ENCODE data around the gene TIGD6. TPM values are rescaled to one million over a fixed set of nuclear protein-coding genes. Genes with fewer than 3 reads are reported as not detected.
A peak's percentile ranks its signal among the peaks of the same experiment; 100 is the strongest.

TIGD6 gene
- total RNA-seq, 1 donor from 2014 or later = 5.8 TPM

DNA sequence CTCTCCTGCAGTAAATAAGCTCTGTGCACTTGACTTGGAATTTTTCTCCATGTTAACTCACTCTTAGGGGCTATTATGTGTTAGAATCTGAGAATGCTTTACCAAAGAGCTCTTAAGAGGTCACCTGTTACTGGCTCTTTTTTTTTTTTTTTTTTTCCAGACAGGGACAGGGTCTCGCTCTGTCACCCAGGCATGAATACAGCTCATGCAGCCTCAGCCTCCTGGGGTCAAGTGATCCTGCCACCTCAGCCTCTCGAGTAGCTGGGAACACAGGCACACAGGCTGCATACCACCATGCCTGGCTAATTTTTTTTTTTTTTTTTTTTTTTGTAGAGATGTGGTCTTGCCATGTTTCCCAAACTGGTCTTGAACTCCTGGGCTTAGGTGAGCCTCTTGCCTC is 22.2 kb upstream of the TIGD6 start:
- Histone ChIP-seq H3K27me3 (ENCODE audit: control insufficient read depth, insufficient read depth, low read length) (no peaks in the 10 kb centered on the region), H3K4me3 (ENCODE audit: low read depth, low read length) (no peak overlapping the region), H3K36me3 (ENCODE audit: control insufficient read depth, insufficient read depth, low read length) (peaks cover 13% of the 10 kb centered on the region)
- TF ChIP-seq, protein P1, sequence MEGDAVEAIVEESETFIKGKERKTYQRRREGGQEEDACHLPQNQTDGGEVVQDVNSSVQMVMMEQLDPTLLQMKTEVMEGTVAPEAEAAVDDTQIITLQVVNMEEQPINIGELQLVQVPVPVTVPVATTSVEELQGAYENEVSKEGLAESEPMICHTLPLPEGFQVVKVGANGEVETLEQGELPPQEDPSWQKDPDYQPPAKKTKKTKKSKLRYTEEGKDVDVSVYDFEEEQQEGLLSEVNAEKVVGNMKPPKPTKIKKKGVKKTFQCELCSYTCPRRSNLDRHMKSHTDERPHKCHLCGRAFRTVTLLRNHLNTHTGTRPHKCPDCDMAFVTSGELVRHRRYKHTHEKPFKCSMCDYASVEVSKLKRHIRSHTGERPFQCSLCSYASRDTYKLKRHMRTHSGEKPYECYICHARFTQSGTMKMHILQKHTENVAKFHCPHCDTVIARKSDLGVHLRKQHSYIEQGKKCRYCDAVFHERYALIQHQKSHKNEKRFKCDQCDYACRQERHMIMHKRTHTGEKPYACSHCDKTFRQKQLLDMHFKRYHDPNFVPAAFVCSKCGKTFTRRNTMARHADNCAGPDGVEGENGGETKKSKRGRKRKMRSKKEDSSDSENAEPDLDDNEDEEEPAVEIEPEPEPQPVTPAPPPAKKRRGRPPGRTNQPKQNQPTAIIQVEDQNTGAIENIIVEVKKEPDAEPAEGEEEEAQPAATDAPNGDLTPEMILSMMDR (IDR thresholded peaks at IDR 0.05; ENCODE audit: insufficient read depth, low read length, severe bottlenecking) = no peak
- DNase-seq (ENCODE audit: low read depth) (no peak), FAIRE-seq (no peak)

DNA sequence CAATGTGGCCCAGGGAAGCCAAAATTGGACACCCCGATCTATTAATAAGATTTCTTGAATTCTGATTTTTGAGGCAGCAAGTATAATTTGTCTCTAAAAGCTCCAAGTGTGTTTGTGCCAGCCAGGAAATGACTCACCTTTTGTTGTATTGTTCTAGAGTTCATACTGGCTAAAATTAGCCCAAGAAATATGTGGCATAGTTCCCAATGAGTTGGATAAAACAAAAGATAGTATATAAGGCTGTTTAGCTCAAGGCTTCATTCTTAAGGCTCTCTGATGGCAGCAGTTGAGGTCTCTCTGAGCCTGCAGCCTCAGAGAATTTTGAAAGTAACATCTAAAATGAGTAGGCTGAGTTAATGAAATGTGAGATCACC is 21.7 kb upstream of the TIGD6 start:
- FAIRE-seq = no peak
- TF ChIP-seq, protein P1 (IDR thresholded peaks at IDR 0.05; ENCODE audit: insufficient read depth, low read length, severe bottlenecking) = no peak
- Histone ChIP-seq H3K4me3 (ENCODE audit: low read depth, low read length) (no peak overlapping the region), H3K27me3 (ENCODE audit: control insufficient read depth, insufficient read depth, low read length) (no peaks in the 10 kb centered on the region), H3K36me3 (ENCODE audit: control insufficient read depth, insufficient read depth, low read length) (peaks cover 13% of the 10 kb centered on the region)
- DNase-seq (ENCODE audit: low read depth) = peak; percentile 95

DNA sequence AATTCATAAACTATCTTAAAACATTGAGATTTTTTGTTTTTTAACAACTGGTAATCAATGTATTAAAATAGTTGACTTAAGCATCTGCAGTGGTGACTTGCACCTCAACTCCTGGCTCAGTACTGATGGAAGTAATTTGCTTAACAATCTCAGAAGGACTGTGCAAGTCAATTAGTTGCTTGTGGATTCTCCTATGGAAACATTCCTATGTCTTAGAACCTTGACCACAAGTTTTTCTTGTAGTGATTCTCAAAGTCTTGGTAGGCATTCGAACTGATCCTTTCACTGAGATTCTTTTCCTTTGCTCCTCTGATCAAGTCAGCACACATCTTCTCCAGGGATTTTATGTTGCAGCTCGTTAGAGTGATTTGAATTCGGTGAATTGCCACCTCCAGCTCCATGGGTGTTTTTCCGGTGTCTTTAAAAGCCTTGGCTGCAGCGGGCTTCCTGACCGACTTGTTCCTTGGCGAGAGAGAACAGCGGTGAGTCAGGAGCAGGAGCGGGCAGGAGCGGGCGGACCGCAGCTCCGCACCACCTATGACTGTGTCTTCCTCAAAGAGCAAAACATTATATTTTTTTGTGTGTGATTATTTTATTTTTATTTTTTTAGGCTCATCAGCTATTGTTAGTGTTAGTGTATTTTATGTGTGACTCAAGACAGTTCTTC is 21.2 kb upstream of the TIGD6 start:
- TF ChIP-seq, protein P1 (IDR thresholded peaks at IDR 0.05; ENCODE audit: insufficient read depth, low read length, severe bottlenecking) = no peak
- H3K27me3 ChIP-seq (ENCODE audit: control insufficient read depth, insufficient read depth, low read length) = no peaks in the 10 kb centered on the region
- H3K36me3 ChIP-seq (ENCODE audit: control insufficient read depth, insufficient read depth, low read length) = peaks cover 10% of the 10 kb centered on the region
- DNase-seq (ENCODE audit: low read depth) (peak; percentile 91), FAIRE-seq (no peak)
- no peak overlapping the region for H3K4me3 ChIP-seq (ENCODE audit: low read depth, low read length)

DNA sequence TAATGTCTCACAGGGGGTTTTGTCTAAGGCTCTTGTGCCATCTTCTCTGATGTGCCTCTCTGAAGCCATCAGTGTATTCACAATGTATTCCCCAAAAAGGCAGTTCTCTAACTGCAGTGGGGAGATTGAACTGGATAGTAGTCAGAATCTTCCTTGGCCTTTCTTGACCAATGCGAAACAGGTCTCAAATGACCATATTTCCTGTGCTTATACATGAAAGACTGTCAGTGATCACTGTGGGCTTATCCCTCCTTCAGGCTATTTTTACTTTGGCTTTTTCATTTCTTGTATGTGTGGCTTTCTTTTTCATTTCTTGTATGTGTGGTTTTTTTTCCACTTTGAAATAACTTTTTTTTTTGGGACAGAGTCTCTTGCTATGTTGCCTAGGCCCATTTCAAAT is 19.8 kb upstream of the TIGD6 start:
- no peak for FAIRE-seq
- H3K36me3 ChIP-seq (ENCODE audit: control insufficient read depth, insufficient read depth, low read length) = peaks cover 12% of the 10 kb centered on the region
- TF ChIP-seq, protein P1 (IDR thresholded peaks at IDR 0.05; ENCODE audit: insufficient read depth, low read length, severe bottlenecking) = no peak
- no peaks in the 10 kb centered on the region for H3K27me3 ChIP-seq (ENCODE audit: control insufficient read depth, insufficient read depth, low read length)
- H3K4me3 ChIP-seq (ENCODE audit: low read depth, low read length) = no peak overlapping the region
- DNase-seq (ENCODE audit: low read depth) = no peak

DNA sequence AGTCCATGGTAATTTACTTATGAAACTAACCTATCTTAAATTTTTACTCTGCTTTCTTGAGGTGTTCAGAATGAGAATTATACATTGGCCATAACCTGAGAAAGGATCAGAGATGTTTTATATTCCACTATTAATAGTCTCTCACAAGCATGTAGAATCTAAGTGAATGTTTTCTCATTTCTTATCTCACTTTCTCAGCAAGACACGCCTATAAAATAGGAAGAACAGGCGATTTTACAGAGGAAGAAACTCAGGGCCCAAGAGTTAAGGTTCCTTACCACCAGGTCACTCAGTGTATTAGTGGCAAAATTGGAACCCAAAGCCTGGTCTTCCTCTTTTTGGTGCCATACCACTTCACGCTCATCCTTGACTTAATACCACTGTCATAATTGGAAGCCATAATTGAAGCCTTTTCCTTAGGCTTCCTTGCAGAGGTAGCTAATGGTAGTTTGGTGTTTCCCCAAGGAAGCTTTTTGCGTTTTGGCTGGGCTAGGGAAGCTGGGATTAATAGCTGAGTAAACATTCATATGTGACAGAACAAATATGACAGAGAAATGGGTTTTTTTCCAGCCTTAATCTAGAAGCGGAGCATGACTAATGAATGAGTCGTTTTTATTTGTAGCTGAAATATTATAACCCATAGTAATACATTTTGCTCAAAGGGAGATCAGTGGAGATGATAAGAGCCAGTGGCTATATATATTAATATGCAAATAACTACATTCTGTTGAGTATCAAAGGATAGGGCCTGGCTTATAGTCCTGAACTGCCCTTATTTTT is 17.0 kb upstream of the TIGD6 start:
- peak; percentile 87 for DNase-seq (ENCODE audit: low read depth)
- TF ChIP-seq, protein P1 (IDR thresholded peaks at IDR 0.05; ENCODE audit: insufficient read depth, low read length, severe bottlenecking) = no peak
- Histone ChIP-seq H3K27me3 (ENCODE audit: control insufficient read depth, insufficient read depth, low read length) (no peaks in the 10 kb centered on the region), H3K4me3 (ENCODE audit: low read depth, low read length) (no peak overlapping the region), H3K36me3 (ENCODE audit: control insufficient read depth, insufficient read depth, low read length) (peaks cover 19% of the 10 kb centered on the region)
- no peak for FAIRE-seq

Data from bronchial epithelial cell (primary cell).